Muscle of leg (tissue), 11 donors: Measurements from ENCODE around the gene NID1. TPM values are rescaled to one million over a fixed set of nuclear protein-coding genes. Genes with fewer than 3 reads are reported as not detected.
"Not testable (repeated sequence)": the region's sequence is repeated elsewhere in the genome, so short reads cannot be mapped to it uniquely, and the experiment has no call there.

Source experiments
- DNase-seq: peaks from one replicate; pipeline ENCODE4 v3.0.0; 2013
- H3K27ac ChIP-seq: one replicate; pipeline ENCODE4 v1.5.1; 2013; ENCODE audit warnings: mild to moderate bottlenecking, low read length, control low read depth
- H3K27me3 ChIP-seq: one replicate; pipeline ENCODE4 v1.6.1; 2013; ENCODE audit warnings: low read length; ENCODE audit not compliant: control insufficient read depth, insufficient read depth
- H3K36me3 ChIP-seq: one replicate; pipeline ENCODE4 v1.6.1; 2013; ENCODE audit warnings: low read length; ENCODE audit not compliant: control insufficient read depth, insufficient read depth
- H3K4me1 ChIP-seq: one replicate; pipeline ENCODE4 v1.6.1; 2013; ENCODE audit warnings: low read length; ENCODE audit not compliant: control insufficient read depth, insufficient read depth
- H3K4me3 ChIP-seq: one replicate; pipeline ENCODE4 v1.5.1; 2013; ENCODE audit warnings: low read length, control low read depth
- H3K9me3 ChIP-seq: replicated peaks from 2 replicates; pipeline ENCODE4 v1.6.1; 2013; ENCODE audit warnings: low read depth, low read length; ENCODE audit not compliant: control insufficient read depth
- WGBS: methylation state at CpG from one replicate; pipeline ENCODE4 v1.1.5; 2013; ENCODE audit warnings: missing lambda C conversion rate; ENCODE audit not compliant: insufficient coverage; 5-methylcytosine and 5-hydroxymethylcytosine counted together
- polyA plus RNA-seq, 8 donors: library from polyadenylated mRNA; unstranded; fragments of 120-200 nt; gene quantifications; one replicate each; pipeline versions ENCODE4 v1.2.1 to v1.2.3, GENCODE V29; 2013; ENCODE audit warnings: inconsistent platforms in 1 of 8, low replicate concordance in 1 of 8; ENCODE audit not compliant: insufficient read length in 8 of 8, insufficient read depth in 1 of 8
- total RNA-seq: library from RNA; stranded (reverse); fragments of 120-200 nt; gene quantifications from one replicate; pipeline ENCODE4 v1.2.4, GENCODE V29; 2013

NID1 gene
- total and polyA plus RNA-seq, 9 donors, result 92.3 to 323 (median 246) TPM

DNA sequence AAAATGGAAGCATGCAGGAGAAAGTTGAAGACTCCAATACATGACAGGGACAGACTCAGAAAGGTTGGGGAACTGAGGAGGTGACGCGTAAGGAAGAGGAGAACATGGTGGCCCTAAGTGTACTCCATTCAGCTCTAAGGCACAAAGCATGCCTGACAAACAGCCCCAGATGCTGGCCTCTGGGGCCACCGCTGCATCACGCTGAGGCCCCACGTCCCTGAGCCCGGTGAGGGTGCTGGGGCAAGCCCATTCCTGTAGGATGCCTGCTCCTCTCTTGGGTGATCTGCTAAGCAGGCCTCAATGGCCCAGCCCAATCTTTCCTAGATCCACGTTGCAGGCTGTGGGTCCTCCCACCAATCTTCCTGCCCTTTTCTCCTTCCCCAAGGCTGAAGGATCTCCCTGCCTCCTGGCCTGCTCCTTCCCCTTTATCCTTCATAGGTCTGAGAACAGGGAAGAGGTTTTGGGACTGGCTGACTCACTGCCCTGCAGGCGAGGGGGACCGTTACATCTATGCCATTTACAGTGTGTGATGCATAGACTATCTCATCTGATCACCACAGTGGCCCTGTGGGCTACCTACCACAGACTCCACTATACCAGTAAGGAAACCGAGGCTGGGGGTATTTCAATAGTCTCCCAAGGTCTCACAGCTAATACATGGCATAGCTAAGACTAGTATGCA lies 16.8 kb upstream of the NID1 start:
- Histone ChIP-seq H3K27me3 (no peaks in the 10 kb centered on the region), H3K27ac (no peak overlapping the region), H3K9me3 (no peaks in the 10 kb centered on the region), H3K4me1 (peaks cover 3% of the 10 kb centered on the region), H3K4me3 (no peak overlapping the region), H3K36me3 (no peaks in the 10 kb centered on the region)
- DNase-seq, result no peak
- WGBS, result 93% methylated on average over 8 of the region's 10 CpGs

DNA sequence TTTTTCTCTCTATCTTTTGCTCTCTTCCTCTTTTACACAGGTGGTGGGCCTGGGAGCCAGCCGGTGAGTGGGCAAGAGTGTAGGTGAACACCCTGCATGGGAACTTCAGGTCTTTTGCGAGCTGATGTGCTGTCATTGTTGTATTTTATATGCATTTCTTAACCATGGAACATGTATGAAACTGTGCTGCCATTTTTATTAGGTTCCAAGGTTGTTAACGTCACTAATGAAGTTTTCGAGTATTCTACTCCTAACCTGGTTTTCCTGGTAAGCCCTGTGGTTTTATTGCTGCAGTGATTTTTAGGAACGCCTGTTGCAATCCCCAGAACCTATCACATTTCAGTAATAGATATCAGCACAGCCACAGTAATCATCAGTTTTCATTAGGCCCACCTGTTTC lies 14.8 kb upstream of the NID1 start:
- no CpG with 5 or more reads among the region's 5 CpGs for WGBS
- Histone ChIP-seq H3K27me3 (no peaks in the 10 kb centered on the region), H3K4me1 (no peaks in the 10 kb centered on the region), H3K9me3 (no peaks in the 10 kb centered on the region), H3K27ac (no peak overlapping the region), H3K4me3 (no peak overlapping the region), H3K36me3 (no peaks in the 10 kb centered on the region)
- no peak for DNase-seq

DNA sequence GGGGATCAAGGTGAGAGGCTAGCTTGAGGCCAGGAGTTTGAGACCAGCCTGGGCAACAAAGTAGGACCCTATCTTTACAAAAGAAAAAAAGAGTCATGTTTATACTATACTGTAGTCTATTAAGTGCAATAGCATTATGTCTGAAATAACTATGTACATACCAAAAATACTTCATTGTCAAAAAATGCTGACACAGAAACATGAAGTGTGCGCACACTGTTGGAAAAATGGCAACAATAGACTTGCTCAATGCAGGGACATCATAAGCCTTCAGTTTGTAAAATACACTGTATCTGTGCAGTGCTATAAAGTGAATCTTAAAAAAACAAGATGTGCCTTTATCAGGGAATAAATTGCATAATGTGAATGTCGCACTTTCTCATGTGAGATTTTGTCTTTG lies 14.1 kb upstream of the NID1 start:
- Histone ChIP-seq H3K27ac (no peak overlapping the region), H3K36me3 (no peaks in the 10 kb centered on the region), H3K4me3 (no peak overlapping the region), H3K9me3 (no peaks in the 10 kb centered on the region), H3K4me1 (no peaks in the 10 kb centered on the region), H3K27me3 (no peaks in the 10 kb centered on the region)
- 100% methylated on average over 1 of the region's 2 CpGs for WGBS
- DNase-seq, result no peak

DNA sequence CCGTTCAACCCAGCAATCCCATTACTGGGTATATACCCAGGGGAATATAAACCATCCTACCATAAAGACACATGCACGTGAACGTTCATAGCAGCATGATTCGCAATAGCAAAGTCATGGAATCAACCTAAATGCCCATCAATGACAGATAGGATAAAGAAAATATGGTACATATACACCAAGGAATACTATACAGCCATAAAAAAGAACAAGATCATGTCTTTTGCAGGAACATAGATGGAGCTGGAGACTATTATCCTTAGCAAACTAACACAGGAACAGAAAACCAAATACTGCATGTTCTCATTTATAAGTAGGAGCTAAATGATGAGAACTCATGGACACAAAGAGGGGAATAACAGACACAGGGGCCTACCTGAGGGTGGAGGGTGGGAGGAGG lies 13.2 kb upstream of the NID1 start:
- H3K4me3 ChIP-seq, H3K27ac ChIP-seq, H3K4me1 ChIP-seq, DNase-seq, H3K36me3 ChIP-seq, H3K9me3 ChIP-seq, H3K27me3 ChIP-seq: not testable (repeated sequence)
- WGBS, result no CpG with 5 or more reads among the region's 4 CpGs

DNA sequence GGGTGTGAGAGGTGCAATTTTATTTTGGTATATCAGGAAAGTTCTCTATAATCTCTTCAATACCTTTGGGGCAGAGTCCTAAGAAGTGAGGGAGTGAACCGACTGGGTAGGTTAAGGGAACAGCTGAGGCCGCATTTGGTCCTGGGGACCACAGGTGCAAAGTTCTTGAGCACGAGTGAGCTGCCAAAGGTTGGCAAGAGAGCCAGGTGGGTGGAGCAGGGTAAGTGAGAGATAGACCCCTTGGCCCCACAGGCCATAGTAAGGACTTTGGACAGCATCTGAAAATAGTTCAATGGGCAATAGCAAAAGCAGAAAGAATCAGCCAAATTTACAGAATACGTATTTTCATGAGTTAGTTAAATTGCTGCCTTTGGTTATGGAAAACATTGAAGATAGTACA lies 11.0 kb upstream of the NID1 start:
- H3K27ac ChIP-seq, result no peak overlapping the region
- no peaks in the 10 kb centered on the region for H3K9me3 ChIP-seq
- no peaks in the 10 kb centered on the region for H3K4me1 ChIP-seq
- H3K36me3 ChIP-seq, result no peaks in the 10 kb centered on the region
- WGBS, result 65% methylated on average over 3 of the region's 4 CpGs
- H3K27me3 ChIP-seq, result no peaks in the 10 kb centered on the region
- H3K4me3 ChIP-seq, result no peak overlapping the region
- no peak for DNase-seq

DNA sequence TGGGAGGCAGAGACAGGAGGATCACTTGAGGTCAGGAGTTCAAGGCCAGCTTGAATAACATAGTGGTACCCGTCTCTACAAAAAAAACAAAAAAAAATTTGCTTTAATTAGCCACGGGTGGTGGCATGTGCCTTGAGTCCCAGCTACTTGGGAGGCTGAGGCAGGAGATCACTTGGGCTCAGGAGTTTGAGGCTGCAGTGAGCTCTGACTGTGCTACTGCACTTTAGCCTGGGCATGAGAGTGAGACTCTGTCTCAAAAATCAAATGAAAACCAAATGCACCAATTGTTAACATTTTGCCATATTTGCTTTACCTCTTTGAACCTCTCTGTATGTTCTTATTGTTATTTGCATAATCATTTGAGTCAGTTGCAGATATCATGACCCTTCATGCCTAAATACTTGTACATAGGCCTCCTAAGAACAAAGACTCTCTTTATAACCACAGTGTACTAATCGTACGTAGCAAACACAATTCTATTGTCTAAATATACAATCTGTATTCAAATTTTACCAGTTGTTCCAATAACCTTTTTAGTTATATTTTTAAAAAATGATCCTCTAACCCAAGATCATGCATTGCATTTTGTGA lies 8.5 kb upstream of the NID1 start:
- no peak overlapping the region for H3K4me3 ChIP-seq
- H3K9me3 ChIP-seq, result peaks cover 4% of the 10 kb centered on the region
- H3K27me3 ChIP-seq, result no peaks in the 10 kb centered on the region
- no peak overlapping the region for H3K27ac ChIP-seq
- no peaks in the 10 kb centered on the region for H3K4me1 ChIP-seq
- H3K36me3 ChIP-seq, result no peaks in the 10 kb centered on the region
- 88% methylated on average over 1 of the region's 4 CpGs for WGBS
- DNase-seq, result no peak

DNA sequence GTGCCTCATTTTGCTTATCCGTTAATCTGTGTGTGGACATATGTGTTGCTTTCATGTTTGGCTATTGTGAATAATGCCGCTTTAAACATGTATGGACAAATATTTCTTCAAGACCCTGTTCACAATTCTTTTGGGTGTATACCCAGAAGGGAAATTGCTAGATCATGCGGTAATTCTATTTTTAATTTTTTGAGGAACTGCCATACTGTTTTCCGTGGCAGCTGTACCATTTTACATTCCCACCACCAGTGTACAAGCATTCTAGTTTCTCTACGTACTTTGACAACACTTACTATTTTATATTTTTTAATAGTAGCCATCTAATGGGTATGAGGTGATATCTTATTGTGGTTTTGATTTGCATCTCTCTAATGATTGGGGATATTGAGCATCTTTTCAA lies 7.1 kb upstream of the NID1 start:
- no peak overlapping the region for H3K27ac ChIP-seq
- no peak overlapping the region for H3K4me3 ChIP-seq
- WGBS, result no CpG with 5 or more reads among the region's 5 CpGs
- peaks cover 4% of the 10 kb centered on the region for H3K9me3 ChIP-seq
- no peak for DNase-seq
- peaks cover 2% of the 10 kb centered on the region for H3K4me1 ChIP-seq
- no peaks in the 10 kb centered on the region for H3K36me3 ChIP-seq
- H3K27me3 ChIP-seq, result no peaks in the 10 kb centered on the region

DNA sequence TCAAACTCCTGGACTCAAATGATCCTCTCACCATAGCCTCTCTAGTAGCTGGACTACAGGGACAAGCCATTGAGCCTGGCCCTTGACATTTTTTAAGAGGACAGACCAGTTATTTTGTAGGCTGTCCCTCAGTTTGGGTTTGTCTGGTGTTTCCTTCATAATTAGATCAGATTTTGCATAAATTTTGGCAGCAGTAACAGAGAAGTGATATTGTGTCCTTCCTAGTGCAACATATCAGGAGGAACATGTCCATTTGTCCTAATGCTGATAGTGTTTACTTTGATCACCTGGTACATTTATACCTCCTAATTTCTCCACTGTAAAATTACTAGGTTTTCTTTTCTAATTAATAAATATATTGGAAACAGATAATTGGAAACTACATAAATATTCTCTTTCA lies 5.9 kb upstream of the NID1 start:
- Histone ChIP-seq H3K27ac (no peak overlapping the region), H3K4me1 (peaks cover 11% of the 10 kb centered on the region), H3K9me3 (peaks cover 4% of the 10 kb centered on the region), H3K36me3 (no peaks in the 10 kb centered on the region), H3K4me3 (no peak overlapping the region), H3K27me3 (no peaks in the 10 kb centered on the region)
- no peak for DNase-seq

DNA sequence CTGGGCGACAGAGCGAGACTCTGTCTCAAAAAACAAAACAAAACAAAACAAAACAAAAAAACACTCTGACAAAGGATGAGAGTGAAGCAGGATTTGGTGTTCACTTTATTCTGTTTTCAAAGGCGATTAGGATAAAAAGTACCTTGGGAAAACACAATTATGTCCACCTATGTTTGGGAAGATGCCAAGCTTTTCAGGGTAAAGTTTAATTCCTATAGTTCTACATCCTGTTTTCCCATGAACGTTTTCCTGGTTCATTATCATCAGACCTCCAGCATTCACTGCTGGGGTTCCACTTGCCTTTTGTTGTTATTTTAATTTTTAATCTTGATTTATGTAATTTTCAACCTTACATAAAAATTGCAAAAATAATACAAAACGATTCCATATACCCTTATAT lies 4.9 kb upstream of the NID1 start:
- Histone ChIP-seq H3K4me3 (no peak overlapping the region), H3K27ac (no peak overlapping the region), H3K4me1 (peaks cover 16% of the 10 kb centered on the region), H3K36me3 (no peaks in the 10 kb centered on the region), H3K27me3 (peaks cover 3% of the 10 kb centered on the region), H3K9me3 (peaks cover 4% of the 10 kb centered on the region)
- no peak for DNase-seq
- 86% methylated on average over 1 of the region's 5 CpGs for WGBS

DNA sequence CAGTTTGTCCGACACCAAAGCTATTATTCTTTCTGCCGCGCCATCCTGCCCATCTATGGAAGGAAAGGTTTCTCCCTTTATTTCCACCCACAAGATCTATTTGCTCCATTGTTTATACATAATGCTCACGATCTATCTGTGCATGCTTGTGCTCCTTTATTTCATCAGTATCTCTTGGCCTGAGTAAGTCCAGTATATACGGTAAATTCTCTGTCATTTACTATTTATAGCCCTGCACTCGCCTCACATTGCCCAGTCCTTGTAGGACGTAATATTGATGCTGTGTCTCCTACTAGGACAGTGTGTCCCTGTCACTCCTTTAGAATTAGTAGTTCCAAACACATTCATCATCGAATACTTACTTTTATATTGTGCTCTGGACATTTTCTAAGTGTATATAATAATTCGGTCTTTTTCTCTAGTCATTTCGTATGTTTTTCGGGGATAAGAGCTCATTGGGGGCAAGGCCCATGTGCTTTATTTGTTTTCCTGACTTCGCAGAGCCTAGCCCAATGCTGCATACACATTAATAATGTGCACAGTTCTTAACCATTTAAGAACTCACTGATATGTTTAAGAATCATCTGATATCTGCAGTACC lies 3.1 kb upstream of the NID1 start:
- peak overlapping the region; percentile 93 for H3K27ac ChIP-seq
- no peaks in the 10 kb centered on the region for H3K36me3 ChIP-seq
- peaks cover 4% of the 10 kb centered on the region for H3K9me3 ChIP-seq
- H3K27me3 ChIP-seq, result peaks cover 3% of the 10 kb centered on the region
- WGBS, result no CpG with 5 or more reads among the region's 12 CpGs
- H3K4me1 ChIP-seq, result peaks cover 23% of the 10 kb centered on the region
- DNase-seq, result peak; percentile 88
- no peak overlapping the region for H3K4me3 ChIP-seq
